IMR-90 (cell line): ENCODE measurements around the gene FBXW5. TPM values are rescaled to one million over a fixed set of nuclear protein-coding genes. Genes with fewer than 3 reads are reported as not detected.

Source experiments
- ATAC-seq: fragments of 200-7000 bp; cut with Tn5 transposase; 2 replicates; pipeline ENCODE4 v1.9.1; 2020; ENCODE audit warnings: low read depth, mild to moderate bottlenecking, moderate library complexity
- BruUV-seq: library from RNA; stranded (reverse); fragments of 400-500 nt; replicated peaks from 2 replicates; lab custom pipeline; 2021; lab: Mats Ljungman, UMichigan
- CTCF ChIA-PET: fragments of 300-600 bp; formaldehyde crosslinking; extraction: SDS; loops from one replicate; lab custom pipeline; 2021; ENCODE audit warnings: antibody characterized with exemption; lab: Yijun Ruan, JAX
- POLR2A ChIA-PET: fragments of 300-600 bp; sonication (Branson Sonifier 250); formaldehyde crosslinking; loops from one replicate; lab custom pipeline; 2022; ENCODE audit warnings: antibody characterized with exemption; ENCODE audit not compliant: unreplicated experiment; lab: Charles Lee
- DNase-seq: peaks from one replicate; pipeline ENCODE4 v3.0.0; 2013
- H2AFZ ChIP-seq: replicated peaks from 2 replicates; pipeline ENCODE3; 2013; ENCODE audit warnings: low read length, mild to moderate bottlenecking; ENCODE audit not compliant: poor library complexity
- H2AK5ac ChIP-seq: 2 replicates; pipeline ENCODE4 v1.6.1; 2013; ENCODE audit warnings: low read depth, low read length, inconsistent platforms
- H2AK9ac ChIP-seq: replicated peaks from 2 replicates; pipeline ENCODE3; 2013; ENCODE audit warnings: mild to moderate bottlenecking, low read depth, low read length, moderate library complexity; ENCODE audit not compliant: poor library complexity
- H2BK120ac ChIP-seq: 2 replicates; pipeline ENCODE4 v1.6.1; 2013; ENCODE audit warnings: low read depth, low read length, inconsistent platforms
- H2BK15ac ChIP-seq: 3 replicates; pipeline ENCODE4 v1.6.1; 2013; ENCODE audit warnings: low read depth, low read length, inconsistent platforms
- H2BK20ac ChIP-seq: 2 replicates; pipeline ENCODE4 v1.6.1; 2013; ENCODE audit warnings: low read depth, mild to moderate bottlenecking, inconsistent platforms, low read length, moderate library complexity
- H2BK5ac ChIP-seq: 2 replicates; pipeline ENCODE4 v1.6.1; 2013; ENCODE audit warnings: mild to moderate bottlenecking, low read depth, low read length, inconsistent platforms; ENCODE audit not compliant: poor library complexity, severe bottlenecking
- H3K14ac ChIP-seq: replicated peaks from 2 replicates; pipeline ENCODE4 v1.6.1; 2013; ENCODE audit warnings: low read depth, low read length, inconsistent platforms
- H3K18ac ChIP-seq: 2 replicates; pipeline ENCODE4 v1.6.1; 2013; ENCODE audit warnings: low read depth, low read length, control low read depth
- H3K23ac ChIP-seq: 2 replicates; pipeline ENCODE4 v1.6.1; 2013; ENCODE audit warnings: low read depth, low read length, inconsistent platforms
- H3K27ac ChIP-seq: 2 replicates; pipeline ENCODE4 v1.5.1; 2013; ENCODE audit warnings: mild to moderate bottlenecking, control low read depth, low read length; ENCODE audit not compliant: insufficient read depth
- H3K27me3 ChIP-seq: 2 replicates; pipeline ENCODE4 v1.6.1; 2013; ENCODE audit warnings: low read length; ENCODE audit not compliant: control insufficient read depth, insufficient read depth
- H3K36me3 ChIP-seq: 2 replicates; pipeline ENCODE4 v1.6.1; 2013; ENCODE audit warnings: low read length, mixed read lengths; ENCODE audit not compliant: control insufficient read depth, insufficient read depth
- H3K4ac ChIP-seq: 2 replicates; pipeline ENCODE4 v1.6.1; 2013; ENCODE audit warnings: low read depth, low read length, inconsistent platforms
- H3K4me1 ChIP-seq: 2 replicates; pipeline ENCODE4 v1.6.1; 2013; ENCODE audit warnings: low read length, mixed read lengths; ENCODE audit not compliant: control insufficient read depth, insufficient read depth
- H3K4me2 ChIP-seq: 2 replicates; pipeline ENCODE4 v1.6.1; 2013; ENCODE audit warnings: low read depth, mild to moderate bottlenecking, control low read depth, low read length, moderate library complexity
- H3K4me3 ChIP-seq: 2 replicates; pipeline ENCODE4 v1.5.1; 2013; ENCODE audit warnings: low read depth, mild to moderate bottlenecking, control low read depth, low read length, moderate library complexity; ENCODE audit not compliant: insufficient read depth
- H3K56ac ChIP-seq: 2 replicates; pipeline ENCODE4 v1.6.1; 2013; ENCODE audit warnings: low read length, inconsistent platforms; ENCODE audit not compliant: insufficient read depth; ENCODE audit errors: extremely low read depth
- H3K79me1 ChIP-seq, 2 experiments: 2 replicates each; pipeline ENCODE4 v1.6.1; 2013; ENCODE audit warnings: low read length in 2 of 2, inconsistent platforms in 1 of 2, low read depth in 1 of 2
- H3K9ac ChIP-seq: 2 replicates; pipeline ENCODE4 v1.6.1; 2013; ENCODE audit warnings: low read depth, low read length, control low read depth
- H3K9me1 ChIP-seq: 2 replicates; pipeline ENCODE4 v1.6.1; 2013; ENCODE audit warnings: low read length, inconsistent platforms; ENCODE audit not compliant: insufficient read depth
- H3K9me3 ChIP-seq: 2 replicates; pipeline ENCODE4 v1.6.1; 2013; ENCODE audit warnings: low read length; ENCODE audit not compliant: control insufficient read depth, insufficient read depth
- H4K20me1 ChIP-seq: 2 replicates; pipeline ENCODE4 v1.6.1; 2013; ENCODE audit warnings: low read length, inconsistent platforms; ENCODE audit not compliant: insufficient read depth
- H4K5ac ChIP-seq: 2 replicates; pipeline ENCODE4 v1.6.1; 2013; ENCODE audit warnings: mild to moderate bottlenecking, low read depth, low read length, control low read depth
- H4K8ac ChIP-seq, 2 experiments: 2 replicates each; pipeline ENCODE4 v1.6.1; 2013; ENCODE audit warnings: low read depth in 2 of 2, low read length in 2 of 2, control low read depth in 1 of 2, inconsistent platforms in 1 of 2
- H4K91ac ChIP-seq: 2 replicates; pipeline ENCODE4 v1.6.1; 2013; ENCODE audit warnings: low read depth, low read length, inconsistent platforms; ENCODE audit not compliant: insufficient read depth
- BHLHE40 ChIP-seq: fragments of 150-350 bp; IDR thresholded peaks from 2 replicates; pipeline ENCODE4 v1.6.1; 2016; ENCODE audit warnings: mild to moderate bottlenecking, low read depth, low read length
- MAZ ChIP-seq: IDR thresholded peaks from 2 replicates; pipeline ENCODE4 v1.6.1; 2012; ENCODE audit warnings: low read depth, mild to moderate bottlenecking, low read length, improper control_type of control experiment, moderate library complexity, borderline replicate concordance
- WGBS, 2 experiments: methylation state at CpG; one replicate each; pipeline versions ENCODE4 v1.1.5 to v1.1.7; 2013; ENCODE audit warnings: missing lambda C conversion rate in 2 of 2; ENCODE audit not compliant: insufficient read length in 1 of 2; ENCODE audit errors: extremely low coverage in 2 of 2; 5-methylcytosine and 5-hydroxymethylcytosine counted together
- dilution Hi-C: fragments of 300-500 bp; cut with HindIII; formaldehyde crosslinking; loops from one replicate; pipeline ENCODE4 v1.14.3; 2018; ENCODE audit warnings: low sequenced_read_pairs; ENCODE audit not compliant: unreplicated experiment
- in situ Hi-C: fragments of 300-500 bp; cut with MboI; formaldehyde crosslinking; loops from 3 replicates; pipeline ENCODE4 v1.14.3; 2019; ENCODE audit warnings: low sequenced_read_pairs, inconsistent platforms, mixed read lengths
- intact Hi-C: fragments of 100-400 bp; cut with micrococcal nuclease; formaldehyde crosslinking; loops from 2 replicates; pipeline ENCODE4 v1.10.0; 2022
- polyA plus RNA-seq, 3 experiments: library from polyadenylated mRNA; depleted of rRNA; stranded (reverse); fragments of >200 nt; gene quantifications; 2 replicates each; pipeline ENCODE4 v1.2.3, GENCODE V29; 2012; ENCODE audit warnings: low replicate concordance in 1 of 3
- total RNA-seq: library from RNA; depleted of rRNA; stranded (reverse); fragments of >200 nt; gene quantifications from 2 replicates; pipeline ENCODE4 v1.2.3, GENCODE V29; 2012

Gene FBXW5
- total and polyA plus RNA-seq, 2 of the 4 experiments (the other 2 are of a cell fraction) = 65.1 to 80.2 TPM

DNA sequence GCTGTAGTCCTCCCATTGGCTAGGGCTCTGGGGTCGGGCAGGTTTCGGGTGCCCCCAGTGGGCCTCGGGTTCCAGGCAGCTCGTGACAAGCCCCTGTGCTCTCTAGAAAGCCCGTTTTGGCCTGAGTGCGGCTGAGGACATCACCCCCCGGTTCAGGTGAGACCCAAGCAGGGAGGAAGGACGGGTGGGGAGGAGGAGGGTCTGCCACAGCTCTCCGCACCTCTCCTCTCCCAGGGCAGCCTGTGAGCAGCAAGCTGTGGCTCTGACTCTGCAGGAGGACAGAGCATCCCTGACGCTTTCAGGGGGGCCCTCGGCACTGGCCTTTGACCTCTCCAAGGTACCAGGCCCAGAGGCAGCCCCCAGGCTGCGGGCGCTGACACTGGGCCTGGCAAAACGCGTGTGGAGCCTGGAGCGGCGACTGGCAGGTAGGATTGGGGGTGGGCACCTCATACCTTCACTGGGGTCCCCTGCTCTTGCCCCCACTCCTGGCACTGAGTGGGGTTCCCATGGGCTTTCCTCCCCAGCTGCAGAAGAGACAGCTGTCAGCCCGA is 48.4 kb upstream of the FBXW5 start:
- Histone ChIP-seq H2AK9ac (peak overlapping the region; percentile 95), H3K27me3 (peaks cover 10% of the 10 kb centered on the region), H2AFZ (peak overlapping the region; percentile 93), H3K4me2 (peak overlapping the region; percentile 66), H4K8ac (peak overlapping the region in 1 of 2 experiments; percentile 88; a peak in 3 of 4 replicates), H4K20me1 (no peaks in the 10 kb centered on the region; the same call in 1 of the 2 replicates), H3K23ac (peak overlapping the region; percentile 7), H4K91ac (peak overlapping the region; percentile 26; the same call in 1 of the 2 replicates), H3K4me1 (peaks cover 18% of the 10 kb centered on the region), H3K9ac (peak overlapping the region; percentile 46), H4K5ac (no peak overlapping the region), H3K4ac (peak overlapping the region; percentile 77), H2BK5ac (no peak overlapping the region), H2BK15ac (no peak overlapping the region), H3K9me3 (peaks cover 6% of the 10 kb centered on the region), H3K36me3 (peaks cover 5% of the 10 kb centered on the region; the same call in 1 of the 2 replicates), H3K14ac (peak overlapping the region; percentile 66), H3K56ac (no peak overlapping the region), H3K4me3 (peak overlapping the region; percentile 51), H2BK20ac (no peak overlapping the region), H3K18ac (no peak overlapping the region), H3K9me1 (peaks cover 3% of the 10 kb centered on the region; the same call in 1 of the 2 replicates), H2AK5ac (peak overlapping the region; percentile 93), H3K79me1 (peaks cover 6 to 16% of the 10 kb centered on the region in 2 experiments; a peak in 3 of 4 replicates), H3K27ac (peak overlapping the region; percentile 67; the same call in 1 of the 2 replicates), H2BK120ac (0 out of 2 replicates have a peak overlapping the region, but pooled peaks have one; percentile 30)
- in situ Hi-C loops (no loop called here), intact Hi-C loops (no loop called here), dilution Hi-C loops (no loop called here)
- ChIA-PET CTCF (interaction anchor here (1.6 kb wide), 1 partner anchor 36 kb away, joined by 7 read pairs; no protein-coding TSS in a partner anchor), POLR2A (no interaction called here)
- no peak for TF ChIP-seq BHLHE40
- no peak for TF ChIP-seq MAZ
- no TSS peak for BruUV-seq
- WGBS, 2 experiments = no CpG with 5 or more reads among the region's 18 CpGs
- ATAC-seq (no peak), DNase-seq (no peak)
